ENCODE measurements around the gene CBX8. TPM values are rescaled to one million over a fixed set of nuclear protein-coding genes. Genes with fewer than 3 reads are reported as not detected.

CBX8 gene
- total RNA-seq, 1 donor from 2014 or later, result 16.0 TPM

- TF ChIP-seq CTCF (conservative IDR thresholded peaks at IDR 0.05), result no peak
- H3K36me3 Mint-ChIP-seq, result peaks cover 9% of the 10 kb centered on the region
- peak overlapping the region; percentile 56 for H3K27ac Mint-ChIP-seq
- DNase-seq (ENCODE audit: extremely low spot score, unreplicated experiment), result no peak
- peak overlapping the region; percentile 94 for H3K4me3 Mint-ChIP-seq
- H3K9me3 Mint-ChIP-seq, result no peaks in the 10 kb centered on the region
- H3K4me1 Mint-ChIP-seq (ENCODE audit: unreplicated experiment), result peaks cover 21% of the 10 kb centered on the region
- peaks cover 40% of the 10 kb centered on the region for H3K27me3 Mint-ChIP-seq
Measured at GRCh38 chr17:79836510-79836971, 39.7 kb upstream of the CBX8 start.

GRCh38 chr17:79835953-79836509 lies 39.2 kb upstream of the CBX8 start:
- no peak for DNase-seq (ENCODE audit: extremely low spot score, unreplicated experiment)
- peak overlapping the region; percentile 94 for H3K4me3 Mint-ChIP-seq
- no peak for TF ChIP-seq CTCF (conservative IDR thresholded peaks at IDR 0.05)
- H3K36me3 Mint-ChIP-seq, result peaks cover 9% of the 10 kb centered on the region
- H3K4me1 Mint-ChIP-seq (ENCODE audit: unreplicated experiment), result peaks cover 21% of the 10 kb centered on the region
- no peaks in the 10 kb centered on the region for H3K9me3 Mint-ChIP-seq
- peak overlapping the region; percentile 63 for H3K27ac Mint-ChIP-seq
- peaks cover 37% of the 10 kb centered on the region for H3K27me3 Mint-ChIP-seq

- Mint-ChIP-seq H3K4me1 (ENCODE audit: unreplicated experiment) (peaks cover 21% of the 10 kb centered on the region), H3K36me3 (peaks cover 9% of the 10 kb centered on the region), H3K9me3 (no peaks in the 10 kb centered on the region), H3K27ac (peak overlapping the region; percentile 63), H3K4me3 (peak overlapping the region; percentile 11), H3K27me3 (peaks cover 32% of the 10 kb centered on the region)
- no peak for TF ChIP-seq CTCF (conservative IDR thresholded peaks at IDR 0.05)
- DNase-seq (ENCODE audit: extremely low spot score, unreplicated experiment), result no peak
Measured at GRCh38 chr17:79835470-79835899, 38.6 kb upstream of the CBX8 start.

- H3K27me3 Mint-ChIP-seq, result peaks cover 25% of the 10 kb centered on the region
- peak overlapping the region; percentile 73 for H3K4me3 Mint-ChIP-seq
- peak; percentile 79 for DNase-seq (ENCODE audit: extremely low spot score, unreplicated experiment)
- no peaks in the 10 kb centered on the region for H3K9me3 Mint-ChIP-seq
- peak; percentile 88 for TF ChIP-seq CTCF (conservative IDR thresholded peaks at IDR 0.05)
- H3K36me3 Mint-ChIP-seq, result peaks cover 9% of the 10 kb centered on the region
- peak overlapping the region; percentile 58 for H3K27ac Mint-ChIP-seq
- peaks cover 21% of the 10 kb centered on the region for H3K4me1 Mint-ChIP-seq (ENCODE audit: unreplicated experiment)
Measured at GRCh38 chr17:79834565-79835469, 37.9 kb upstream of the CBX8 start.

GRCh38 chr17:79833744-79834564 lies 37.1 kb upstream of the CBX8 start:
- Mint-ChIP-seq H3K27me3 (peaks cover 25% of the 10 kb centered on the region), H3K9me3 (no peaks in the 10 kb centered on the region), H3K36me3 (peaks cover 9% of the 10 kb centered on the region), H3K4me3 (no peak overlapping the region), H3K4me1 (ENCODE audit: unreplicated experiment) (peaks cover 27% of the 10 kb centered on the region), H3K27ac (no peak overlapping the region)
- DNase-seq (ENCODE audit: extremely low spot score, unreplicated experiment), result no peak
- no peak for TF ChIP-seq CTCF (conservative IDR thresholded peaks at IDR 0.05)
